OCI-LY3 (cell line): ENCODE data around the gene CHRNB4.

ENCODE experiments used
- CTCF ChIP-seq: fragments of 200-600, 300-600 bp; sonication (generic); IDR thresholded peaks from 2 replicates; pipeline ENCODE4 v1.5.1; 2014; ENCODE audit warnings: antibody characterized with exemption, low read length, low read depth
- EZH2phosphoT487 ChIP-seq: fragments of 200-600 bp; shearing (Covaris generic); IDR thresholded peaks from 2 replicates; pipeline ENCODE4 v1.6.1; 2018; ENCODE audit warnings: antibody characterized with exemption, mixed run types, low read depth

- TF ChIP-seq CTCF = no peak
- no peak for TF ChIP-seq EZH2phosphoT487
Observed at GRCh38 chr15:78597583-78597982, 43.4 kb downstream of the CHRNB4 start.
